HepG2 (cell line): ENCODE data around the gene QRICH2. TPM values are rescaled to one million over a fixed set of nuclear protein-coding genes. Genes with fewer than 3 reads are reported as not detected.

Source experiments
- CERS6 ChIP-seq: sonication (generic); formaldehyde crosslinking; IDR thresholded peaks from 2 replicates; pipeline ENCODE4 v1.5.0; 2020; ENCODE audit warnings: missing genetic modification reagents
- CHD4 ChIP-seq: fragments of 200-600 bp; sonication (generic); IDR thresholded peaks from 2 replicates; pipeline ENCODE4 v1.7.0; 2017; ENCODE audit warnings: mild to moderate bottlenecking, low read length, borderline replicate concordance
- FOXJ3 ChIP-seq: sonication (generic); formaldehyde crosslinking; IDR thresholded peaks from 2 replicates; pipeline ENCODE4 v1.4.0; 2020; ENCODE audit warnings: missing genetic modification reagents, mild to moderate bottlenecking, borderline replicate concordance
- FOXK1 ChIP-seq: sonication (generic); formaldehyde crosslinking; IDR thresholded peaks from 2 replicates; pipeline ENCODE4 v1.4.0; 2020; ENCODE audit warnings: low read depth, missing genetic modification reagents, borderline replicate concordance
- GATAD2A ChIP-seq: IDR thresholded peaks from 2 replicates; pipeline ENCODE4 v1.6.1; 2016
- HMGA1 ChIP-seq: sonication (generic); formaldehyde crosslinking; conservative IDR thresholded peaks from 2 replicates; pipeline ENCODE4 v1.4.0; 2020; ENCODE audit warnings: missing genetic modification reagents
- MIXL1 ChIP-seq: IDR thresholded peaks from 2 replicates; pipeline ENCODE4 v1.6.1; 2016
- MZF1 ChIP-seq: sonication (generic); formaldehyde crosslinking; IDR thresholded peaks from 2 replicates; pipeline ENCODE4 v1.8.1; 2023; ENCODE audit warnings: mild to moderate bottlenecking, missing genetic modification reagents, borderline replicate concordance
- SP1 ChIP-seq, 2 experiments: fragments of 450-650 bp in 1 of 2; sonication (generic) in 1 of 2; formaldehyde crosslinking in 1 of 2; IDR thresholded peaks; 2 replicates each; pipeline versions ENCODE4 v1.4.0 to v1.6.1; 2016 to 2020; ENCODE audit warnings: missing genetic modification reagents in 1 of 2
- SSRP1 ChIP-seq: IDR thresholded peaks from 2 replicates; pipeline ENCODE4 v1.6.1; 2016; ENCODE audit warnings: control low read depth
- YEATS4 ChIP-seq: sonication (generic); formaldehyde crosslinking; IDR thresholded peaks from 2 replicates; pipeline ENCODE4 v1.4.0; 2020; ENCODE audit warnings: missing genetic modification reagents, borderline replicate concordance
- ZFP82 ChIP-seq: sonication (generic); formaldehyde crosslinking; IDR thresholded peaks from 2 replicates; pipeline ENCODE4 v1.5.1; 2020; ENCODE audit warnings: mild to moderate bottlenecking, missing genetic modification reagents, borderline replicate concordance
- ZNF331 ChIP-seq: sonication (generic); formaldehyde crosslinking; IDR thresholded peaks from 2 replicates; pipeline ENCODE4 v1.4.0; 2020; ENCODE audit warnings: missing genetic modification reagents
- ZNF367 ChIP-seq: sonication (generic); formaldehyde crosslinking; IDR thresholded peaks from 2 replicates; pipeline ENCODE4 v1.4.0; 2020; ENCODE audit warnings: missing genetic modification reagents, borderline replicate concordance
- ZNF510 ChIP-seq: sonication (generic); formaldehyde crosslinking; IDR thresholded peaks from 2 replicates; pipeline ENCODE4 v1.4.0; 2020; ENCODE audit warnings: low read depth, mild to moderate bottlenecking, missing genetic modification reagents
- polyA plus RNA-seq, 8 experiments: library from polyadenylated mRNA; depleted of rRNA in 3 of 8; stranded (reverse) in 7 of 8; unstranded in 1 of 8; fragments of >200 nt; fragmentation: Illumina TruSeq in 4 of 8; extraction: Trizol in 4 of 8; gene quantifications; 2 replicates each; pipeline versions ENCODE4 v1.2.1 to v1.2.3, GENCODE V29; 2011 to 2016; ENCODE audit warnings: low read depth in 4 of 8, missing spikeins in 1 of 8, mixed read lengths in 1 of 8; ENCODE audit not compliant: insufficient read depth in 1 of 8
- total RNA-seq, 5 experiments: library from RNA; depleted of rRNA; stranded (reverse); fragments of >200 nt; fragmentation: Illumina TruSeq; extraction: Trizol; gene quantifications; 2 replicates each; pipeline ENCODE4 v1.2.3, GENCODE V29; 2016; ENCODE audit warnings: low read depth in 1 of 5
- TF ChIP-seq, protein P1 (sequence below): IDR thresholded peaks from 2 replicates; pipeline ENCODE4 v1.6.1; 2016; ENCODE audit warnings: missing genetic modification reagents, missing compliant biosample characterization
- TF ChIP-seq, protein P2 (sequence below): sonication (generic); formaldehyde crosslinking; IDR thresholded peaks from 2 replicates; pipeline ENCODE4 v1.4.0; 2020; ENCODE audit warnings: missing genetic modification reagents
- TF ChIP-seq, protein P3 (sequence below): sonication (generic); formaldehyde crosslinking; IDR thresholded peaks from 2 replicates; pipeline ENCODE4 v1.5.1; 2020; ENCODE audit warnings: missing genetic modification reagents, mild to moderate bottlenecking, borderline replicate concordance
- TF ChIP-seq, protein P4 (sequence below): sonication (generic); formaldehyde crosslinking; IDR thresholded peaks from 2 replicates; pipeline ENCODE4 v1.4.0; 2020; ENCODE audit warnings: mild to moderate bottlenecking, missing genetic modification reagents, borderline replicate concordance

QRICH2 gene
- total and polyA plus RNA-seq, 2 of the 13 experiments (the other 11 are each of a cell fraction or from before 2014, with no cell fraction given), result 3.7 to 5.7 TPM

GRCh38 chr17:76351526-76352071 lies 43.5 kb upstream of the QRICH2 start (continued):
- TF ChIP-seq ZFP82 (CRISPR knock-in tag) (0 out of 2 replicates have a peak, but pooled peaks have one; percentile 19), FOXK1 (0 out of 2 replicates have a peak, but pooled peaks have one; percentile 15), ZNF367 (CRISPR knock-in tag) (0 out of 2 replicates have a peak, but pooled peaks have one; percentile 33), MZF1 (CRISPR knock-in tag) (0 out of 2 replicates have a peak, but pooled peaks have one; percentile 47), ZNF331 (CRISPR knock-in tag) (peak; percentile 45; the same call in 1 of the 2 replicates), ZNF510 (peak; percentile 23; the same call in 1 of the 2 replicates), CERS6 (no peak), FOXJ3 (CRISPR knock-in tag) (peak; percentile 55; the same call in 1 of the 2 replicates), YEATS4 (CRISPR knock-in tag) (0 out of 2 replicates have a peak, but pooled peaks have one; percentile 31), CHD4 (peak; percentile 3; the same call in 1 of the 2 replicates), GATAD2A (CRISPR knock-in tag) (peak; percentile 86; the same call in 1 of the 2 replicates), HMGA1 (CRISPR knock-in tag) (no peak), MIXL1 (CRISPR knock-in tag) (peak; percentile 62; the same call in 1 of the 2 replicates), SSRP1 (peak; percentile 63; the same call in 1 of the 2 replicates), SP1 (IDR thresholded peaks at IDR 0.05) (no peak), SP1 (CRISPR knock-in tag; IDR thresholded peaks at IDR 0.05) (0 out of 2 replicates have a peak, but pooled peaks have one; percentile 42)
- TF ChIP-seq, protein P1, sequence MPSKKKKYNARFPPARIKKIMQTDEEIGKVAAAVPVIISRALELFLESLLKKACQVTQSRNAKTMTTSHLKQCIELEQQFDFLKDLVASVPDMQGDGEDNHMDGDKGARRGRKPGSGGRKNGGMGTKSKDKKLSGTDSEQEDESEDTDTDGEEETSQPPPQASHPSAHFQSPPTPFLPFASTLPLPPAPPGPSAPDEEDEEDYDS, result peak; percentile 32; the same call in 1 of the 2 replicates
- TF ChIP-seq, protein P2, sequence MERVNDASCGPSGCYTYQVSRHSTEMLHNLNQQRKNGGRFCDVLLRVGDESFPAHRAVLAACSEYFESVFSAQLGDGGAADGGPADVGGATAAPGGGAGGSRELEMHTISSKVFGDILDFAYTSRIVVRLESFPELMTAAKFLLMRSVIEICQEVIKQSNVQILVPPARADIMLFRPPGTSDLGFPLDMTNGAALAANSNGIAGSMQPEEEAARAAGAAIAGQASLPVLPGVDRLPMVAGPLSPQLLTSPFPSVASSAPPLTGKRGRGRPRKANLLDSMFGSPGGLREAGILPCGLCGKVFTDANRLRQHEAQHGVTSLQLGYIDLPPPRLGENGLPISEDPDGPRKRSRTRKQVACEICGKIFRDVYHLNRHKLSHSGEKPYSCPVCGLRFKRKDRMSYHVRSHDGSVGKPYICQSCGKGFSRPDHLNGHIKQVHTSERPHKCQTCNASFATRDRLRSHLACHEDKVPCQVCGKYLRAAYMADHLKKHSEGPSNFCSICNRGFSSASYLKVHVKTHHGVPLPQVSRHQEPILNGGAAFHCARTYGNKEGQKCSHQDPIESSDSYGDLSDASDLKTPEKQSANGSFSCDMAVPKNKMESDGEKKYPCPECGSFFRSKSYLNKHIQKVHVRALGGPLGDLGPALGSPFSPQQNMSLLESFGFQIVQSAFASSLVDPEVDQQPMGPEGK (CRISPR knock-in tag), result 0 out of 2 replicates have a peak, but pooled peaks have one; percentile 26
- TF ChIP-seq, protein P3, sequence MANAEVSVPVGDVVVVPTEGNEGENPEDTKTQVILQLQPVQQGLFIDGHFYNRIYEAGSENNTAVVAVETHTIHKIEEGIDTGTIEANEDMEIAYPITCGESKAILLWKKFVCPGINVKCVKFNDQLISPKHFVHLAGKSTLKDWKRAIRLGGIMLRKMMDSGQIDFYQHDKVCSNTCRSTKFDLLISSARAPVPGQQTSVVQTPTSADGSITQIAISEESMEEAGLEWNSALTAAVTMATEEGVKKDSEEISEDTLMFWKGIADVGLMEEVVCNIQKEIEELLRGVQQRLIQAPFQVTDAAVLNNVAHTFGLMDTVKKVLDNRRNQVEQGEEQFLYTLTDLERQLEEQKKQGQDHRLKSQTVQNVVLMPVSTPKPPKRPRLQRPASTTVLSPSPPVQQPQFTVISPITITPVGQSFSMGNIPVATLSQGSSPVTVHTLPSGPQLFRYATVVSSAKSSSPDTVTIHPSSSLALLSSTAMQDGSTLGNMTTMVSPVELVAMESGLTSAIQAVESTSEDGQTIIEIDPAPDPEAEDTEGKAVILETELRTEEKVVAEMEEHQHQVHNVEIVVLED (CRISPR knock-in tag), result peak; percentile 29; the same call in 1 of the 2 replicates
- TF ChIP-seq, protein P4, sequence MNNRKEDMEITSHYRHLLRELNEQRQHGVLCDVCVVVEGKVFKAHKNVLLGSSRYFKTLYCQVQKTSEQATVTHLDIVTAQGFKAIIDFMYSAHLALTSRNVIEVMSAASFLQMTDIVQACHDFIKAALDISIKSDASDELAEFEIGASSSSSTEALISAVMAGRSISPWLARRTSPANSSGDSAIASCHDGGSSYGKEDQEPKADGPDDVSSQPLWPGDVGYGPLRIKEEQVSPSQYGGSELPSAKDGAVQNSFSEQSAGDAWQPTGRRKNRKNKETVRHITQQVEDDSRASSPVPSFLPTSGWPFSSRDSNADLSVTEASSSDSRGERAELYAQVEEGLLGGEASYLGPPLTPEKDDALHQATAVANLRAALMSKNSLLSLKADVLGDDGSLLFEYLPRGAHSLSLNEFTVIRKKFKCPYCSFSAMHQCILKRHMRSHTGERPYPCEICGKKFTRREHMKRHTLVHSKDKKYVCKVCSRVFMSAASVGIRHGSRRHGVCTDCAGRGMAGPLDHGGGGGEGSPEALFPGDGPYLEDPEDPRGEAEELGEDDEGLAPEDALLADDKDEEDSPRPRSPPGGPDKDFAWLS (CRISPR knock-in tag), result no peak
